Astrocyte of the hippocampus (primary cell): ENCODE measurements around the gene BBX.
"Not testable (repeated sequence)": the region's sequence is repeated elsewhere in the genome, so short reads cannot be mapped to it uniquely, and the experiment has no call there.

ENCODE experiments used
- DNase-seq: peaks from one replicate; pipeline ENCODE4 v3.0.0; 2011; ENCODE audit warnings: low read depth, low spot score

BBX gene

DNA sequence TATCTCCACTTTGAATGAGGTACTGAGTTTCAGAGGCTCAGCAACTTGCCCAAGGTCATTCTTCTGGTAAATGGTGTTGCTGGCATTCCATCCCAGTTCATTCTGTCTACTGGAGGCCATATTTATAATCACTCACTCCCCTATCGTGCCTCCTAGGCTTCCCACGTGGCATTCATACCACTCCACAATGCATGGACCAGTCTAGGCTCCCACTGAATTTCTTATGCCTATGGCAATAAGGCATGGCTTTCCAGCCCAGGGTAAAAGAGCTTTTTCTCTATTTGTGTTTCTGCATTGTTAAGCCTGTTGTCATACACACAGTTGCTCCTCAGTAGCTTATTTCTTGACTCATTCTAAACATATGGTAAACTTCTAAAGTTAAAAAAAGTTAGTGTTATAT, 19.9 kb downstream of the BBX start:
- DNase-seq = no peak

DNA sequence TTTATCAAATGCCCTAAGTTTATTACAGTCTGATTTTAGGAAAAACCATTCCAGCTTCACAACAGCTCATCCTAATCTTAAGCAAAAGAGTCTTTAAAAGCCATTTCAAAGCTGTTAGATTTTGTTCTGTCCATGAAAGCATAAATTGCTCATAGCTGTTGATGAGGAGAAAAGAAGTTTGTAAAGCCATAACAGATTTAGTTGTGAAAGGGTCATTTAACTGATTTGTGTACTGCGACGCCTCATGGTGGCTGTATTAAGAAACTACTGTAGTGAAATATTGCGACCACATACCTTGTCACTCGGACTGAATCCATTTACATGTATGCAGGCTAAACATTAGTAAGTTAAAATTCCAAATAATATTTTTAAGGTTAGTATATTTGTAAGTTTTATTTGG, 20.9 kb downstream of the BBX start:
- peak; percentile 24 for DNase-seq

- DNase-seq = peak; percentile 50
Measured at GRCh38 chr3:107545680-107546120, 22.9 kb downstream of the BBX start.

GRCh38 chr3:107548601-107549000, 25.8 kb downstream of the BBX start:
- no peak for DNase-seq

DNA sequence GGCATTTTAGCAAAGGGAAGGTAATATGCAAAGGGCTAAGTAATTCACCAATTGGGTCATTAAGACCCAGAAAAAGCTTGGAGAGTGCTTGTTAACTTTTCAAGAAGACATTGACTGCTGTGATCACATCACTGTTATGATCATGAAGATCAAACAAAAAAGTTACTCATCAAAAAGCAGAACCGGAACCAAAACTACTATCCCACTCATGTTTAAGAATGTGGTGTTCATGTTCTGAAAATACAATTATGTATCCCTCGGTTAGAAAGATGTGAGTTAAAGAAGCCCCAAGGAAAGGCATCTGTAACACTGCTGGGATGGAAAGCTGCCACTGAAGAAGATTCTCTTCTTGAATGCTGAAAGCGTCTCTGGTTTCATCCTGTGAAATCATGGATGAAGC, 32.6 kb downstream of the BBX start:
- DNase-seq = no peak

DNA sequence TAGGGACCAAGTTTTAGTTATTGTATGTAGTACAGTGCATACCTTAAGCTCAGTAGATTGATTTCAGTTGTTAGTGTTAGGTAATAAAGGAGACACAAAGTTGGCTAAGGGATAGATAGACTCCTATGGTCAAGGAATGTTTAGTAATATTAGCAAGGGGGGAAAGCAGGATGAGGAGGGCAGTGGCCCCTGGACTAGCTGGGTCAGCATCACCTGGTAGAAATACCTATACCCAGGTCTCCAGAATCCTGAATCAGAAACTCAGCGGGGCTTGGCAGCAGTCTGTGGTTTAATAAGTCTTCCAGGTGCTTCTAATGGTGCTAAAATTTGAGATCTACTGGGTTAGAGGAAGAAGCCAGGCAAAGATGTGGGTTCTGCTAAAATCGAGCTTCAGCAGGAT, 35.0 kb downstream of the BBX start:
- no peak for DNase-seq

DNA sequence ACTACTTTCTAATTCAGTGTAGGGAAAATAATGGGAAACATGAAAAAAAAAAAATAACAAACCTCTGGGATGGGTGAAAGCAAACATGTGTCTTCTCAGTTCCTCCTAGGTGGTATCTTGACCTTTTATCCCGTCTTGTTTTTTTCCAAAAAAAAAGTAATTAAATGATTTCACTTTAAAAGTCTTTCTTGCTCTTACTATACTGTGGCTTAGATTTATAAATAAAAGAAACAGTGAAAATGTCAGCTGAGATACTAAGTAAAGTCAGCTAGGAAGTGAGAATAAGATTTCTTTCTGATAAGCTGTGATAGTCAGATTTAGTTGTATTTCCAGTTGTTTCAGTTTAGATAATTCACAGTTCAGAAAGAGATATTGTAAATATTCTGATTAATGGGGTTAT, 37.4 kb downstream of the BBX start:
- no peak for DNase-seq

- no peak for DNase-seq
Measured at GRCh38 chr3:107561980-107562379, 39.2 kb downstream of the BBX start.

DNA sequence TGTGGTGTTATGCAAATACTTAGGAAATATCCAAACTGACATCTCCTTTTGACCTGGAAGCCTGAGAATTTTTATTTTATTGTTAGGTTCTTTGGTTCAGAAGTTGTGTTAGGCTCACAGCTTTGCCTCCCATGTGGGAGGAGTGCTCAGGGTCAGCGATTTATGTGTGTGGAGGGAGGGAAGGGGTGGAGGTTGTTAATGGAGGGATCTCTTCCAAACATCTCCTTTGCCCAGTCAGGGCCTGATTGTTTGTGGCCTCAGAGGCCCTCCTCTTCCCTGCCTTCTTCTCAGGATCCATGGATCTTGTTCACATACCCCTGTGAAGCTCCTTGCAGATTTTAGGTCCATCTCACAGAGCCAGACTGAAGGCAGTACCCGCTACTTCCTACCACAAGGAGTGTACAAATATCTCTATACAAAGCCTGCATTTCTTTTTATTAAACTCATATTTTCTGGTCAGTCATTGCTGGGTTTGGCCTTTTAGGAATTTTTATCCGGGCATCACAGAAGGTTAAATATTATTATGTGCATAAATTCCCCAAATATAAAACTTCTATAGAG, 40.3 kb downstream of the BBX start:
- no peak for DNase-seq

- not testable (repeated sequence) for DNase-seq
Measured at GRCh38 chr3:107565244-107565643, 42.5 kb downstream of the BBX start.

- DNase-seq = not testable (repeated sequence)
Measured at GRCh38 chr3:107571089-107571488, 48.3 kb downstream of the BBX start.

DNA sequence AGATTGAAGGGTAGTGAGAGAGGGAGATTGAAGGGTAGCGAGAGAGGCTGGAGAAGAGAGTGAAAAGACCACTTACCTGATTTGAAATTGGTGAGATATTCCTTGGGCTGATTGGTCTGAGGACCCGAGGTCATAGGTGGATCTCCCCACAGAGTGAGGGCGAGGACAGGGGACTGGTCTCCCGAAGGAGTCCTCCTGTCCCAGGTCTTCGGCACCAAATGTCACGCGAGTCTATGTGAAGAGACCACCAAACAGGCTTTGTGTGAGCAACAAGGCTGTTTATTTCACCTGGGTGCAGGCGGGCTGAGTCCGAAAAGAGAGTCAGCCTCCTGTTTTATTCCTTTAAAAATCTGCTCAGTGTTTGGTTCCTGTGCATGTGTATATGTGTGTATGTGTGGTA, 48.7 kb downstream of the BBX start:
- not testable (repeated sequence) for DNase-seq

DNA sequence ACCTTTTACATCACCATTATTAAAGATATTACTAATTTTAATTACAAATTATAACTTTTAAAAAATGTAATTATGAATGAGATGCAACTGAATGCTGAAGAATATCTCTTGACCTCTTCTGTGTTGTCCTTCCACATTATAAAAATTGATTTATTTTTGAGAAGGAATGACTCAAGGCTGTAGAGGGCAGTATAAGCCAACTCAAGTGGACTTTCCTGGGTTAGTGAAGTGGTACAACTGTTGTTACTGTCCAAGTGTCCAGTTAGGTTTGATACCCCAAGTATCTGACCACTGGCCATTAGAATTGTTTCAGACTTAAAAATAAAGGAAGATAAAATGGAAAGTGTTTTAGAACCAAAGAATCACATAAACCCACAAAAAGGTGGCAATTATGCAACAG, 51.9 kb downstream of the BBX start:
- peak; percentile 56 for DNase-seq

- no peak for DNase-seq
Measured at GRCh38 chr3:107578091-107578490, 55.3 kb downstream of the BBX start.

DNA sequence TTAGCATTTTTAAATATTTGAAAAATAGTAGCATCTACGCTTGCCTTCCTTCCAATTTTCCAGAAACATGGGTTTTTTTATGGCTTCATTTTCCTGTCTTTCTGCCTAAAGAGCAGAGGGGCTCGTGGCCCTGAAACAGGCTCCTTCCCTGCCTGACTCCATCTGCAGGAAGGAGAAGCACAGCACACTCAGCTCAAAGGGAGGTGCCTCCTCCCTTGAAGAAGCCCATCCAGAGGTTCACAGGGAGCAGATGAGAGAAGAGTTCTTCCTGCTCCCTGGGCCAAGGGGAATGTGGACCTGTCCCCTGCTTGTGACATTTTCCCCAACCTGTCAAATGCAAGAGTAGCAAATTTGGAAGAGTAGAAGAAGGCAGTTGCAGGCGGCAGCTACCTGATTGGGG, 55.8 kb downstream of the BBX start:
- no peak for DNase-seq

DNA sequence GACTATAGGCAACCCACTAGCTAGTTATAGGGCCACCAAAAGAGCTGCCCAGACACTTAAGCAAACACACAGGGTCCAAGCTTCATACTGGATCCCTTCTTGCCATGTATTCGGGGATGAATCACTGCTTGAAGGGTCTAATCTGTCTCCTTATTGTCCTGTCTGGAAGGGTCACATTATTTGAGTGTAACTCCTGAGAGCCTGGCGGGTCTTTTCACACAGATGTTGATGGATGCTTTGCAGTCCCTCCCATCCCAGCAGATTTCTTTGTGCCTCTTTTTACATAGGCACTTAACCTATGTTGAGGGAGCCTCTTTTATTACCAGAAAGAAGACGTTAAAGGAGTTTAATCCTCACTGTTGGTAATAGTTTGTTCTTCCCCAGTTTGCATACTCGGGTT, 56.6 kb downstream of the BBX start:
- DNase-seq = no peak

DNA sequence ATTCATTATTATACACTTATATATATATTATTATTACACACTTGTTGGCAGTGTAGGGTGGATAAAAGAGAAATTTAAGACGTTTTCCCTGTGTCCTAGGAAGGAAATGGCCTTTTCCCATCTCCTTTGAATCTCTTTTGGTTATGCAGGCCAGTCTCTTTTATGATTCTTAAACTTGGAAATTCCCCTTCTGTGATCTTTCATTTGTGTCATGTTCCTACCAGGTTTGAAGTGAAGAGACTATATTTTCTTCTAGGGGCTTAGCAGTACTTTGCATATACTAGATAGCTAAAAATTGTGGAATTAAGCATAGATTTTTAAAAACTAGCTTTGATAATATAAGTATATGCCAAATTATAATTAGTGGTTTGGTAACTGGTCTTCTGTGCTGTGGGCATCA, 58.5 kb downstream of the BBX start:
- DNase-seq = no peak

- peak; percentile 13 for DNase-seq
Measured at GRCh38 chr3:107588217-107588616, 65.5 kb downstream of the BBX start.

DNA sequence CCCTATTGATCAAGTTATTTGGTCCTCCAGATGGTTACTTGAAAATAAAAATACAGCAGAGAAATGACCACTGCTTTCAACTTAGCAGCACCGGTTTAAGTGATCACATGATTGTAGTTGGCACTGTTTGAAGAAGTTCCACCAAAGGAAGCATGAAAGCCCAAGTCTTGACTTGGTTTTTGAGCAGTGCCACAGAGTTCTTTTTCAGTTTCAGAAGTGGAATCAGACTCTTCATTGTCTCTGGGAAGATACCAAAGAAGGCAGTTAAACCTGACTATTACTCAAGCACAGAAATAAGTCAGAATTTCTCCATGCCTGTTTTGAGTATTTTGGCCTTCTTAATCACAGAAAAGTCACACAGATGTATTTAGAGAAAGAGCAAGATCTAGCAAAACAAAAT, 66.7 kb downstream of the BBX start:
- no peak for DNase-seq

GRCh38 chr3:107590786-107591185, 68.0 kb downstream of the BBX start:
- DNase-seq = no peak

- no peak for DNase-seq
Measured at GRCh38 chr3:107592073-107592472, 69.3 kb downstream of the BBX start.

- no peak for DNase-seq
Measured at GRCh38 chr3:107594870-107595269, 72.1 kb downstream of the BBX start.

- no peak for DNase-seq
Measured at GRCh38 chr3:107596639-107597038, 73.9 kb downstream of the BBX start.
